Cerebellar cortex (tissue), 1 donor: ENCODE results near the gene GOLGA7B.

ENCODE experiments used
- DNase-seq: peaks from one replicate; pipeline ENCODE4 v3.0.0-alpha.2; 2015; ENCODE audit warnings: low spot score

GOLGA7B gene

DNA sequence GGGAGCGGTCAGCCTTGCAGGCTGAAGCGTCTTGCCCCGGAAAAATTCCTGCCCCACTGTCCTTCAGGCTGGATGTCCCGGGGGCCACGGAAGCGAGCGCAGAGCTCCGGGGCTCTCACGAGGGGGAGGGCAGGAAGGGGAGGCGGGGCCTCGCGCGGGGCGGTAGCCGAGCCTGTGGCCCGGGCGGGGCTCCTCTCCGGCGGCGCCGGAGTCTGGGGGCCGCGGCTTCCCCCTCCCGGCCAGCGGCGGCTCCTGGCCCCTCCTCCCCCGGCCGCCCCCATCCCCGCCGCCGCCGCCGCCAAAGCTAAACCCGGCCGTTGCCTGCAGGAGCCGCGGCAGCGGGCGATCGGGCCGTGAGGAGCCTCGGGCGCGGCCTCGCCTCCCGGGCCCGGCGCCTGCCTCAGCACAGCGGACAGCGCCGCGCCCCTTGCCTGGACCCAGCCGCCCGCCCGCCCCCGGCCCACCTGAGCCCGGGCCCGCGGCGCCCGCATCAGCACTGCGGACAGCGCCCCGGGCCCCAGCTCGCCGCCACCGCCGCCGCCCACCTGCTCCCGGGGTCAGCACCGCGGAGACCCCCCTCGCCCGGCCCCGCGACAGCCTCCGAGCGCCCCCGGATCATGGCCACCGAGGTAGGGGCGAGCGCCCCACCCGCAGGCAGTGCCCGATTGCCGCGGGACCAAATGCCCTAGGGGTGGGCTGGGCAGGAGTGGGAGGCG, at the start of gene GOLGA7B:
Gene GOLGA7B, plus strand, starts transcription at position 157 of the 716 bp plus-strand sequence. Its CDS starts 461 bp downstream, at position 618.
- DNase-seq, result peak; percentile 70

GRCh38 chr10:97800474-97800873, 49.2 kb upstream of the GOLGA7B start:
- DNase-seq, result no peak

DNA sequence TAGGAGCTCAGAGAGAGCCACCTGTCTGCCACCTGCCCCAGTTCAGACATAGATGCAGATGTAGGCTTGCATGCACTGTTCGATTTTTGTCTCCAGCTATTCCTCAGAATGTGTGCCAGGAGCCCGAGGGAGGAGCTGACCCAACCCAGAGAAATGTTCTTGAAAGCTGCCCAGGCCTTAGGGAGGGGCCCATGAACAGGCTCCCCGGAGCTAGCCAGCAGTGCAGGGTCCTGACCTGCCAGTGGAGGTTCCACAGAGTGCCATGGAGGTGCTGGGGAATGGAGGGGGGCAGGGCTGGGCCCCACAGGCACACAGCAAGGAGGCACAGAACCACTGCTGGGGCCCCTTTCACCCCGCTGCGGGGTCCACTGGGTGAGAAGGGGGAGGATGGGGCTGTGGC, 48.2 kb upstream of the GOLGA7B start:
- DNase-seq, result no peak

DNA sequence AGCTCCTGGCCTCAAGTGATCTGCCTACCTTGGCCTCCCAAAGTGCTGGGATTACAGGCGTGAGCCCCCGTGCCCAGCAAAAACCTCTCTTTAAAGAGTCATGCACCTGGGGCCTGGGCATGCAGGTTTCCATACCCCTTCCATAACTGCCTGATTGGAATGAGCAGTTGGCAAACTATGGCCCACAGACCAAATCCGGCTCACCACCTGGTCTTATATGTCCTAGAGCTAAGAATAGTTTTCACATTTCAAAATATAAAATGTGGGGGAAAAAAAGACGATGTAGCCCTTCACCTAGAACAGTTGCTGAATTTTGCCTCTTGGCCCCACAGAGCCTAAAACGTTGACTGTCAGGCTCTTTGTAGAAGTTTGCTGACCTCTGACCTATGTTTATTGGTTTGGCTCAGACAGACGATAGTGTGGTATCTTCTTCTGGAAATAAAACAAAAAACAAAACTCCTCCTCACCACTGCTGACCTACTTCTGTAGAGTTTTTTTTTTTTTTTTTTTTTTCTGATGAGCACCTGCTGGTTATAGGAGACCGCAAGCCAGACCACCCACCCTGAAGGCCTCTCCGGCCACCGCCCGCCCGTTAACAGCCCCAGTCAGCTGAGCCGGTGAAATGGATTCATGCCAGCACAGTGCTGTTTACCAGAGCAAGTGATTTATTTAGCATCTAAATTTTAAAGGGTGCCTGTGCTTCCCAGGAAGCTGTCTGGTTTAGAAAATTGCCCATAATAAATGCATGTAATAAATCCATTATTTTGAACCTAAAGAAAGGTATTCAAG, 44.4 kb upstream of the GOLGA7B start:
- peak; percentile 41 for DNase-seq

- no peak for DNase-seq
Observed at GRCh38 chr10:97805949-97806348, 43.7 kb upstream of the GOLGA7B start.

GRCh38 chr10:97810446-97810845, 39.2 kb upstream of the GOLGA7B start:
- no peak for DNase-seq

DNA sequence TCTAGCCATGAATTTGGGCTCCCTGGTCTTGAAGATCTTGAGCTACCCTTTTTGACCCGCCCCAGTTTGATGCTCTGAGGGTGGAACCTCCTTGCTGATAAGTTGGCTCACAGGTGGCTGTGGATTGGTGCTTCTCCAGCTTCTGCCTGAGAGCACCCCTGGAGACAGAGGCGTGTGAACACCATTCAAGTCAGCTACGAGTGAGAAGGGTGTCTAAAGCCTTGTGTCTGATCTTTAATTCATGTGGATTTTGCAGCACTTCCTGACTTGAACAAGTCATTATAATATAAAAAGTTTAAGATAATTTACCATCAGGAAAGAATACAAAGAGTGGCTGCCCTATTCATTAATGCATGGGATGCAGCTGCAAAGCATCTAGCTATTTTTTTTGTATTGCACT, 37.7 kb upstream of the GOLGA7B start:
- DNase-seq, result no peak

DNA sequence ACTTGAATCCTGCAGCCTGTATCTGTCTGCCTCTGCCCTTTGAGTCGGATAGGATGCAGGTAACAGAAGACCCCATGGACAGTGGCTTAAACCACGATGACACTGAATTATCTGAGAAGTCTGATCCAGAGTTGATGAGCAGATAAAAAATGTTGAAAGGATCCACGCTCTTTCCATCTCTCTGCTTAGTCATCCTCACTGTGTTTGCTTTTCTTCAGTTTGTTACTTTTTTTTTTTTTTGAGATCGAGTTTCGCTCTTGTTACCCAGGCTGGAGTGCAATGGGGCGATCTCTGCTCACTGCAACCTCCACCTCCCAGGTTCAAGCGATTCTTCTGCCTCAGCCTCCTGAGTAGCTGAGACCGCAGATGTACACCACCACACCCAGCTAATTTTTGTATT, 36.9 kb upstream of the GOLGA7B start:
- no peak for DNase-seq

- no peak for DNase-seq
Observed at GRCh38 chr10:97813311-97813710, 36.3 kb upstream of the GOLGA7B start.

GRCh38 chr10:97814996-97815395, 34.6 kb upstream of the GOLGA7B start:
- DNase-seq, result no peak

GRCh38 chr10:97816609-97817008, 33.0 kb upstream of the GOLGA7B start:
- DNase-seq, result no peak

- no peak for DNase-seq
Observed at GRCh38 chr10:97818572-97818971, 31.1 kb upstream of the GOLGA7B start.

- no peak for DNase-seq
Observed at GRCh38 chr10:97820096-97820704, 29.4 kb upstream of the GOLGA7B start.

DNA sequence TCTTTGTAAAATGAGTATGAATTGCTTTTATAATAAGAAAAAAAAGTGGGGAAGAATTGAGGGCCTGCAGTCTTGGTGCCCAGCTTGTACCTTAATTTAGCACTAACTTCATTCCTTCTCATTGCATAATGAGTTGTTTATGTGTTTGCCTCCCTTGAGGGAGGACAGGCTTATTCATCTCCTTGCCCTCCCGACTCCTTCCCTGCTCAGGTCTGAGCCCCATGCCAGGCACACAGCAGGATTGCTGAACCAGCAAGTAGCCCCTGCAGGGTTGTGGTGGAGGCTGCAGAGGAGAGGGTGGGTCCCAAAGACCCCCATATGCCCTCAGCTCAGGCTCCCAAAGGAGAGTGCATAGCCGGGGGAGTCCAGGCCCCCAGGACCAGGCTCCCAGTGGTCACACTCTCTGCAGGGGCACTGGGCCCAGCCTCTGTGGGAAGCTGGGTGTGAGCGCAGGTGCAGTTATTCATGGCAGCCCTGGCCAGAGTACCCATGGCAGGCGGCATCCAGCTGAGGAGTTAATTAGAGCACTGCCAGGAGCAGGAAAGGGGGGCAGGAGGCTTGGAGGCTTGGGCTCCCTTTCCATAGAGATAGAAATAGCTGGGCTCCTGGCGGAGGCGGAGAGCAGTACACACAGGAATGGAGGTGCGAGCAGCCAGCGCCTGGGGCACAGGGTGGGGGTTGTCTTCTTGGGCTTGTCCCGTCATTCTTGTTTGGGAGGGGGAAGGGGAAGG, 28.2 kb upstream of the GOLGA7B start:
- peak; percentile 81 for DNase-seq

- DNase-seq, result peak; percentile 48
Observed at GRCh38 chr10:97822261-97822687, 27.4 kb upstream of the GOLGA7B start.

- peak; percentile 92 for DNase-seq
Observed at GRCh38 chr10:97823734-97824133, 25.9 kb upstream of the GOLGA7B start.

DNA sequence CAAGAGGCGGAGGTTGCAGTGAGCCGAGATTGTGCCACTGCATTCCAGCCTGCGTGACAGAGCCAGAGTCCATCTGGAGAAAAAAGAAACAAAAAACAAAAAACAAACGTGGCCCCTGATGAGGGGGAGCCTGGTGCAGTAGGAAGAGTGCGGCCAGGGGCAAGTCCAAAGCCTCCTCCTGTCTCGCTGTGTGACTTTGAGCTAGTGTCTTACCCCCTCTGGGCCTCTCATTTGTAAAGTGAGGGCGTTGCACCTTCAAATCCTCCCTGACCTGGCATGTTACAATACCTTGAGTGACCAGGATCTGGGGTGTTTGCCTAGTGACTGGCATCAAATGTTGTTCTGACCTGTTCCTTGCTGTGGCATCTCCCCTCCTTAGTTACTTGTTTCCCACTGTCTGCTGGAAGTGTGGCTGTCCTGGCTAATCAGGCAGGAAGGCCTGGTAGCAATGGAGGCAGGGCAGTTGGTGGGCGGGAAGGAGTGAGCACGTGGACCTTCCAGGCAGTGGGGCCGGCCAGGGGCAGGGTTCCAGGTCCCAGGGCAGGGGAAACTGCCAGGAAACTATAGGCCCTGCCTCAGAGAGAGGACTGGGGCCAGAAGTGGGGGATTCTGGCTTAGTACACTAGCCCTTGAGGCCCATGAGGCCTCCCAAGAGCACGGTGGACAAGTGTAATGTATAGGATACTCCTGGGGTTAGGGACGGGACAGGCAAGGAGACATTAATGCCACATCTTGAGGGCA, 24.5 kb upstream of the GOLGA7B start:
- no peak for DNase-seq

- no peak for DNase-seq
Observed at GRCh38 chr10:97826892-97827291, 22.8 kb upstream of the GOLGA7B start.

- peak; percentile 50 for DNase-seq
Observed at GRCh38 chr10:97827702-97828291, 21.8 kb upstream of the GOLGA7B start.

- peak; percentile 44 for DNase-seq
Observed at GRCh38 chr10:97828721-97829120, 20.9 kb upstream of the GOLGA7B start.

DNA sequence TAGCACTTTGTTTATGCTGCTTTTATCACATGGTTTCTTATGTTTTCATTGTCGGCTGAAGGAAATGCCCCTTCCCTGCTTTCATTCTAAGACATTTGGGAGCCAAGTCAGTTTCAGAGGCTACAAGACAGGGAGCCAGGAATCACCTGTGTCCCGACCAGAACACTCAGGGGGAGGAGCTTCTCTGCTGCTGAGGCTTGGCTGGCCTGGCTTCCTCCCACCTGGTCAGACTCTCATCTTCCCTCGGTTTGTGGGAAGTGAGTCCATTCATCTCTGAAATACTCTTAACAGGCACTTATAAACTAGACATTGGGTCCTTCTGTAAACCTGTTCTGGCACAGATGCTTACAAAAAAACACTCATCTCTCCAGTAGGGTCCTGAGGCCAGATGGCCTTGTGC, 19.6 kb upstream of the GOLGA7B start:
- peak; percentile 87 for DNase-seq
